Measurements from ENCODE around the gene FBH1. TPM values are rescaled to one million over a fixed set of nuclear protein-coding genes. Genes with fewer than 3 reads are reported as not detected.
"Not testable (repeated sequence)": the region's sequence is repeated elsewhere in the genome, so short reads cannot be mapped to it uniquely, and the experiment has no call there.

The FBH1 gene
- total RNA-seq, 6 experiments from 2014 or later = 60.1 to 69.8 (median 64.2) TPM

- Mint-ChIP-seq H3K4me1 (ENCODE audit: low read depth) (peaks cover 23% of the 10 kb centered on the region), H3K4me3 (no peak overlapping the region), H3K9me3 (no peaks in the 10 kb centered on the region), H3K27ac (peak overlapping the region; percentile 19; the same call in 1 of the 2 replicates), H3K27me3 (ENCODE audit: insufficient read depth) (peaks cover 3% of the 10 kb centered on the region), H3K36me3 (ENCODE audit: low read depth) (no peaks in the 10 kb centered on the region)
- no peak for DNase-seq
- TF ChIP-seq, protein P1, sequence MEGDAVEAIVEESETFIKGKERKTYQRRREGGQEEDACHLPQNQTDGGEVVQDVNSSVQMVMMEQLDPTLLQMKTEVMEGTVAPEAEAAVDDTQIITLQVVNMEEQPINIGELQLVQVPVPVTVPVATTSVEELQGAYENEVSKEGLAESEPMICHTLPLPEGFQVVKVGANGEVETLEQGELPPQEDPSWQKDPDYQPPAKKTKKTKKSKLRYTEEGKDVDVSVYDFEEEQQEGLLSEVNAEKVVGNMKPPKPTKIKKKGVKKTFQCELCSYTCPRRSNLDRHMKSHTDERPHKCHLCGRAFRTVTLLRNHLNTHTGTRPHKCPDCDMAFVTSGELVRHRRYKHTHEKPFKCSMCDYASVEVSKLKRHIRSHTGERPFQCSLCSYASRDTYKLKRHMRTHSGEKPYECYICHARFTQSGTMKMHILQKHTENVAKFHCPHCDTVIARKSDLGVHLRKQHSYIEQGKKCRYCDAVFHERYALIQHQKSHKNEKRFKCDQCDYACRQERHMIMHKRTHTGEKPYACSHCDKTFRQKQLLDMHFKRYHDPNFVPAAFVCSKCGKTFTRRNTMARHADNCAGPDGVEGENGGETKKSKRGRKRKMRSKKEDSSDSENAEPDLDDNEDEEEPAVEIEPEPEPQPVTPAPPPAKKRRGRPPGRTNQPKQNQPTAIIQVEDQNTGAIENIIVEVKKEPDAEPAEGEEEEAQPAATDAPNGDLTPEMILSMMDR (IDR thresholded peaks at IDR 0.05) = no peak
Observed at GRCh38 chr10:5959142-5959541, 69.1 kb downstream of the FBH1 start.

DNA sequence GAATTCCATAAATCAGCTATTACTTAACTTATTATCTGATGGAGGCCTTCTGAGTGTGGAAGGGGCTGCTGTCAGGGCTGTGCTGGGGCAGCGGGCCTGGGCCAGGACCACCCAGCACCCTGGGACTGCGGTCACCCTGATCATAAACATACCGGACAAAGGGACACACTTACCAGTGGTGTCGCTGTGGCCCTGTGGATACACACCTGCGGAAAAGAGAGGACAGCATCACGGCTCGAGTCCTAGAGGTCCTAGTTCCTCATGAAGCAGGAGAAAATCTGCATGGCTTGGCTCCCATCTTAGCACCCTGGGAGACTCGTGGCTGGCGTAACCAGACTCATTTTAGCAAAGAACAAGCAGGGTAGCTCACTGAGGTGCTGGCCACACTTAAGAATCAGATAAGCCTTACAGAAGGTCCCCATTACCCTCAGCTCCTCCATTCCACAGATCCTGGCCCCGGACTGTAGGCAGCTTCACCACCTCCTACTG is 69.6 kb downstream of the FBH1 start:
- TF ChIP-seq, protein P1 (IDR thresholded peaks at IDR 0.05) = no peak
- Mint-ChIP-seq H3K27ac (no peak overlapping the region), H3K27me3 (ENCODE audit: insufficient read depth) (peaks cover 3% of the 10 kb centered on the region), H3K36me3 (ENCODE audit: low read depth) (no peaks in the 10 kb centered on the region), H3K9me3 (no peaks in the 10 kb centered on the region), H3K4me1 (ENCODE audit: low read depth) (peaks cover 23% of the 10 kb centered on the region), H3K4me3 (no peak overlapping the region)
- no peak for DNase-seq

GRCh38 chr10:5960070-5960972 is 70.3 kb downstream of the FBH1 start:
- H3K4me1 Mint-ChIP-seq (ENCODE audit: low read depth) = peaks cover 23% of the 10 kb centered on the region
- no peak for DNase-seq

GRCh38 chr10:5960973-5961275 is 70.9 kb downstream of the FBH1 start:
- H3K27me3 Mint-ChIP-seq (ENCODE audit: insufficient read depth); H3K36me3 Mint-ChIP-seq (ENCODE audit: low read depth); H3K9me3 Mint-ChIP-seq; H3K4me3 Mint-ChIP-seq; H3K27ac Mint-ChIP-seq; DNase-seq: not testable (repeated sequence)
- H3K4me1 Mint-ChIP-seq (ENCODE audit: low read depth) = peaks cover 23% of the 10 kb centered on the region

More at GRCh38 chr10:5960070-5960972, 70.3 kb downstream of the FBH1 start:
- peaks cover 3% of the 10 kb centered on the region for H3K27me3 Mint-ChIP-seq (ENCODE audit: insufficient read depth)
- H3K4me3 Mint-ChIP-seq = no peak overlapping the region
- H3K9me3 Mint-ChIP-seq = no peaks in the 10 kb centered on the region
- no peaks in the 10 kb centered on the region for H3K36me3 Mint-ChIP-seq (ENCODE audit: low read depth)
- TF ChIP-seq, protein P1 (IDR thresholded peaks at IDR 0.05) = no peak
- H3K27ac Mint-ChIP-seq = no peak overlapping the region

DNA sequence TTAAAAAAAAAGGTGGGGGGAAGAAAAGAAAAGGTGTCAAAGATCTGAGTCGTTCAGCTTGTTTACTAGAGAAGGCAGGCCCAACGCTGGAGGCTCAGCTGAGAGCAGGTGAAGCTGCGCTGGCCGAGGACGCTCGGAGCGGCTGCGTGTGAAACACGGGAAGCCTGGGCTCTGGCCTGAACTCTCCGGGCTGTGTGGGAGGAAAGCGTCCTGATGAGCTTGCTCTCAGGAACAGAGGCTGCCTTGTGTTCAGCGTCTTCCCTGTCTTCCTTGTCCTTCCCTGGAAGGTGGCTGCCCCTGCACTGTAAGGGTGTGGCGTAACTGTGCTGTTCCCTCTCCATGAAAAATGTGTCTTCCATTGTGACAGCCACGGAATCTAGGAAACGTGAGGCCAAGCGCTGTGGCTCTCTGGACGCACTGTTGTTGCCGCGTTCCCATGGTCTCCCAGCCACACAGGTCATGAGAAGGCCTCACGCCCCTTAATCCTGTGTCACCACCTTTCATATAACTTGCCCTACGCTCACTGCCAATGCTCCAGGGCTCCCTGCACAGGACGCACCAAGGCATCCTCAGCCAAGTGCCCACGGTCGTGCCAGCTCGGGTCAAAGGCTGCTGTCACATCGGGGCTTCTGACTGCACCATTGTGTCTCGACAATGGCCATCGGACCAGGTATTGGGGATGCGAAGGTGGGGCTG is 71.5 kb downstream of the FBH1 start:
- Mint-ChIP-seq H3K36me3 (ENCODE audit: low read depth) (no peaks in the 10 kb centered on the region), H3K4me1 (ENCODE audit: low read depth) (peaks cover 23% of the 10 kb centered on the region), H3K27ac (no peak overlapping the region), H3K9me3 (no peaks in the 10 kb centered on the region), H3K27me3 (ENCODE audit: insufficient read depth) (peaks cover 4% of the 10 kb centered on the region), H3K4me3 (no peak overlapping the region)
- TF ChIP-seq, protein P1 (IDR thresholded peaks at IDR 0.05) = no peak
- no peak for DNase-seq

DNA sequence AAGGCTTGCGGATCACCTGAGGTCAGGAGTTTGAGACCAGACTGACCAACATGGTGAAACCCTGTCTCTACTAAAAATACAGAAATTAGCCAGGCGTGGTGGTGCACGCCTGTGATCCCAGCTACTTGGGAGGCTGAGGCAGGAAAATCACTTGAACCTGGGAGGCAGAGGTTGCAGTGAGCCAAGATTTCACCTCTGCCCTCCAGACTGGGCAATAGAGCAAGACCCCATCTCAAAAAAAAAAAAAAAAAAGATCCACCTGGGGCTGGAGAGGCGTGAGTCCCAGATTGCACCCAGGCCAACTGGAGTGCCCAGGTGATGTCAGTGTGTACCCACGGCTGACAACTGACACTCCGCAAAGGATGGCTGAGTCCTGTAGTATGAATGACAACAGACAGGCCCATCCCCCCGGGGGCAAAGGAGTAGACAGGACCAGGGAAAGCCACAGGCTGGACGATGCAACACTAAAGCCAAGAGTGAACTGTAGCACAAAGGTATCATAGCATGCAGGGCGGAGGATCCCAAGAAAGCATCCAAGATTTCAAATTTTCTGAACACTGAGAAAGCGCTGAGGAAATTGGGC is 72.4 kb downstream of the FBH1 start:
- not testable (repeated sequence) for H3K36me3 Mint-ChIP-seq (ENCODE audit: low read depth); H3K4me3 Mint-ChIP-seq; DNase-seq; H3K27me3 Mint-ChIP-seq (ENCODE audit: insufficient read depth); H3K27ac Mint-ChIP-seq; H3K9me3 Mint-ChIP-seq
- H3K4me1 Mint-ChIP-seq (ENCODE audit: low read depth) = peaks cover 23% of the 10 kb centered on the region

Measured in HFFc6 (cell line).